HL-60/S4 treated with retinoic acid at 250 ng/mL for 4 days and 3 days (cell line): ENCODE measurements around the gene NELFB.

Experiments
- in situ Hi-C: fragments of 300-500 bp; cut with MboI; formaldehyde crosslinking; loops from 2 replicates; pipeline ENCODE4 v1.7.0; 2022; ENCODE audit warnings: low sequenced_read_pairs

NELFB gene

GRCh38 chr9:137301081-137301947 lies 46.2 kb downstream of the NELFB start:
- in situ Hi-C loops: no loop called here

- in situ Hi-C loops: no loop called here
These were observed 47.0 kb downstream of the NELFB start, which contains the start of gene NRARP for GRCh38 chr9:137302118-137302448. Gene NRARP, minus strand, starts transcription at chr9:137302271. Its CDS starts 343 bp downstream, at chr9:137301928.

- in situ Hi-C loops: no loop called here
These were observed 47.5 kb downstream of the NELFB start for GRCh38 chr9:137302449-137303150.

DNA sequence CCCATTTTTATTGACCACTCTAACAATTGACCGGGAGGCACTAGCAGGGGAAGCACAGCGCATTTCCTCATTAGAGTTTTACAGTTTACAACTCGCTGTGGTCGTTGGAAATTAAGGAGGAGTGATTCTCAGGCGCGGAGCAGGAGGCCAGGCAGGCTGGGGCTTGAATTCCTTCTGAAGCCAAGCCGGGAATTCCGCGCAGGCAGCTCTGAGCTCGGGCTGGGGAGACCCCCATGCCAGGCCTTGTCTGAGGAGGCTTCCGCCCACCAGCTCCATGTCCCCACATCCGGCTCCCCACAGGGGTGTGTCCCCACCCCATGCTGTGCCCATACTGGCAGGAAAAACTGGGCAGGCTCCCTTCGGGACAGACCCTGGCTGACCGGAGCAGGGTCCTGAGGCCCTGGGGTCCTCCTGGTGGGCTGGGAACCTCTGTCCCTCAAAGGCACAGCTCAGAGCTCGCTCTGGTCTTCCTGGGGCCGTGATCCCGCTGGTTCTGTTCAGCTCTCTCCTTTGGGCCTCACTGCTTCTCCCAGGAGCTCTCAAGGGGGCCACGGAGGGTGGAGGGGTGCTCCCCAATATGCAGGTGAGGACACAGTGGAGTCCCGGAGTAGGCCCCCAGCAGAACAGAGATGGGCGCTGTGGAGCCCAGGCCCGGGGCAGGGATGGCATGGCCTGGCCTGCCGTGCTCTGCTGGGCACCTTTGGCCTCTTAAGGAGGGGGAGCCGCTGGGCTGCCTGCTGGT lies 48.2 kb downstream of the NELFB start:
- in situ Hi-C loops: no loop called here

DNA sequence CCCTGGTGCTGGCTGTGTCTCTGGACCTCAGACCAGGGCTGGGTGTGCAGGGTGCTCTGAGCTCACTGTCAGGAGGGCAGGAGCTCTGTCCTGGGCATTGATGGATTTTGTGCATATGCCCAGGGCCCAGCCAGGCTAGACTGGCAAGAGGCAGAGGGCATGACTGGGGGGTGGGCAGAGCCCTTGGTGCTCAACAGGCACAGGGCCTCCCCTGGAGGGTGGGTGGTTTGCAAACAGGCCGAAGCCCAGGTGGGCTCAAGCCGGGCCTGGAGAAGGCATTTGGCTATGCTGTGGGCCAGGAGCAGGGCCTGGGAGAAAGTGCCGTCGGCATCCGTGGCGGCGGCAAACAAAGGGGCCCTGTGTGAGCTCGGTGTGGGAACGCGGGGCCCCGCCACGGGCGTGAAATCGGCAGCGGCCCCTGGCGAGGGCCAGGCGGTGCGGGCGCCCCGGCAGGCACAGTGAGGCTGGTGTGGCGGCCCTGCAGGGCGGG lies 48.8 kb downstream of the NELFB start:
- in situ Hi-C loops: no loop called here

GRCh38 chr9:137304383-137305059 lies 49.4 kb downstream of the NELFB start:
- in situ Hi-C loops: no loop called here

GRCh38 chr9:137305060-137305797 lies 50.1 kb downstream of the NELFB start:
- in situ Hi-C loops: no loop called here

- in situ Hi-C loops: no loop called here
These were observed 50.6 kb downstream of the NELFB start for GRCh38 chr9:137305798-137306065.

DNA sequence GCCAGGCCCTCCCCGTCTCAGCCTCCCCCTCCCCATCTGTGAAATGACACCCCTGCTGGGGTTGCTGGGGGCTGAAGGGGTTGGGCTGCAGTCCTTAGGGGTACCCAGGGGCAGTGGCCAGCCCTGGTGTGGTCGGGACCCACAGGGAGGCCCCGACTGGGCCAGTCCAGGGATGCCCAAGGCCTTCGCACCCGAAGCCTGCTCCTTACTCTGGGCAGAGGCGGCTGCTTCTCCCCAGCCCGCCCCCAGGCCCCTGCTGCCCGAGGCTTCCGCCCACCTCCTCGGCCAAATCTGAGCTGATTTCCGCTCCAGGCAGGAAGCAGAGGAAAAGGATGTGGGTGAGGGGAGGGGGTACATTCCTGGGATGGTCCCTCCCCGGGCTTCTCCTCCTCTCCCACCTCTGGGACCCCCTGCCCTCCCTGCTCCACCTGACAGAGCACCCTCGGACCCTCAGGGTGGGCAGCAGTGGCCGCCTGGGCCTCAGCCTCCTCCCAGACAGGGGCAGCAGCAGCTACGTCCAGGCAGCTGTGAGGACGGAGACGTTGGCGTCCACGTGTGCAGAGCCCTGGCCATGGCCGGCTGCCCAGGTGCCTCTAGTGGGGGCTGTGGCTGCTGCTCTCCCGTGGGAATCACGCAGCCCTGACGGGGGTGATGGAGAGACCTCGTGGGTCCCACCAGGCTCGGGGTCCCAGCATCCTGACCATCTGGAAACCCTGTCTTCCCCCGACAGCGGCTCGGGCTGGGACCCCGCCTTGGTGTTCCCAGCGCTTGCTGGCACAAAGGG lies 51.1 kb downstream of the NELFB start:
- in situ Hi-C loops: no loop called here

DNA sequence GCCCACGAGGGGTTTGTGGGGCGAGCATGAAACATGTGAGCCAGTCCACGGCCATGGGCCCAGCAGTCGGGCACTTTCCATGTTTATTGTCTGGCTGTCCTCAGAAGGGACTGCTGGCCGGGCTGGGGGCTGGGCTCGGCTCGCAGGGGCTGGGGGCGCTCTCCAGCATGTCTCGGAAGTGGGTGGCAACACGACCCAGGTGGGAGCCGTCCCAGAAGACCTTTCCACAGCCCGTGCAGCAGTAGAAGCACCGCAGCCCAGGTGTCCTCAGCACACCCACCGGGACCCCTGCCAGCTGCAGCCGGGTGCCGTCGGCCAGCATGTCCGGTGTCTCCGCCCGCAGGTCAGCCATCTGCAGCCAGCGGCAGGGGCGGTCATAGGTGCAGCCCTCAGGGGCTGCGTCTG lies 51.7 kb downstream of the NELFB start:
- in situ Hi-C loops: no loop called here

GRCh38 chr9:137307255-137308056 lies 52.3 kb downstream of the NELFB start:
- in situ Hi-C loops: no loop called here

DNA sequence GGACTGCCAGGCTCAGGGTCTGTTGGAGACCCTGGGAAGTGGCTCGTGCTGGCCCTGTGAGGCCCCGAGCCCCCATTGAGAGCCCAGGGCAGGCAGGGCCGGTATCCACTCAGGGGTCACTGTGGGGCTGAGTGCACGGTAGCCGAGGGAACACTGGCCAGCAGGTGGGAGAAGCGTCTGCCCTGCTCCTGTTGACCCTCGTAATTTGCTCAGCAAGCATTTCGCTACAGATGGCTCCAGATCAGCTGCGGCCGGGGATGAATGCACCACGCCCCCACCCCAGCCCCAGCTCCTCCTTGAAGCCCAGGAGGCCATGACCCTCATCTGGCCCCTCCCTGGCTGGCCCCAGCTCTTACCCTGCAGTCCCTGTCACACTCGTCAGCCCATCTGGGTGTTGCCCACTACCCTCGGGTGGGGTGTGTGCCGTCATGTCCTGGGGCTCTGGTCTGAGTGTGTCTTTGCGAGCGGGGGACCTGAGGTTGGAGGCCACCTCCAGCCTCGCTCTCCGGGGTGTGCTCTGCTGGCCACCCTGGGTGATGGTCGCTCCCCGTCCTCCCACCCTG lies 53.0 kb downstream of the NELFB start:
- in situ Hi-C loops: no loop called here

GRCh38 chr9:137309368-137310188 lies 54.5 kb downstream of the NELFB start:
- in situ Hi-C loops: no loop called here

GRCh38 chr9:137310189-137311052 lies 55.3 kb downstream of the NELFB start:
- in situ Hi-C loops: no loop called here

GRCh38 chr9:137311171-137311985 lies 56.3 kb downstream of the NELFB start:
- in situ Hi-C loops: no loop called here
